HCT116 (cell line): ENCODE data around the gene PLA2G10. TPM values are rescaled to one million over a fixed set of nuclear protein-coding genes. Genes with fewer than 3 reads are reported as not detected.
"Not testable (repeated sequence)": the region's sequence is repeated elsewhere in the genome, so short reads cannot be mapped to it uniquely, and the experiment has no call there.

Experiments
- ATAC-seq: fragments of 200-7000 bp; cut with Tn5 transposase; 2 replicates; pipeline ENCODE4 v1.9.1; 2020; ENCODE audit warnings: mild to moderate bottlenecking, moderate library complexity
- BruUV-seq: library from RNA; stranded (reverse); fragments of 400-500 nt; replicated peaks from 2 replicates; lab custom pipeline; 2021; lab: Mats Ljungman, UMichigan
- CTCF ChIA-PET: fragments of 300-600 bp; sonication (Branson Sonifier 250); formaldehyde crosslinking; loops from one replicate; lab custom pipeline; 2021; ENCODE audit warnings: antibody characterized with exemption; lab: Charles Lee
- POLR2A ChIA-PET: fragments of 300-600, 350-600 bp; sonication (Branson Sonifier 250); formaldehyde crosslinking; loops from one replicate; lab custom pipeline; 2021; ENCODE audit warnings: antibody characterized with exemption; lab: Charles Lee
- RAD21 ChIA-PET, 2 experiments: fragments of 300-600 bp; sonication (Branson Sonifier 250); formaldehyde crosslinking; loops; one replicate each; lab custom pipeline; 2023; ENCODE audit warnings: low total read pairs in 2 of 2; ENCODE audit not compliant: uncharacterized antibody in 2 of 2, unreplicated experiment in 2 of 2, low non-redundant PET in 1 of 2; lab: Charles Lee
- DNase-seq: peaks from one replicate; pipeline ENCODE4 v3.0.0-alpha.2; 2010; ENCODE audit warnings: low read depth, low spot score
- H2AFZ ChIP-seq: fragments of 200-600 bp; shearing (Covaris generic), sonication (generic); 2 replicates; pipeline ENCODE4 v1.6.1; 2017; ENCODE audit warnings: low read depth, mixed run types, mixed read lengths, antibody characterized with exemption, low read length; ENCODE audit not compliant: poor library complexity, severe bottlenecking
- H3K27ac ChIP-seq: 2 replicates; pipeline ENCODE4 v1.5.1; 2012; ENCODE audit warnings: low read depth, low read length
- H3K27me3 ChIP-seq: fragments of 200-600 bp; sonication (generic); 2 replicates; pipeline ENCODE4 v1.6.1; 2016; ENCODE audit warnings: mixed run types, low read length, mixed read lengths; ENCODE audit not compliant: insufficient read depth
- H3K36me3 ChIP-seq, 2 experiments: fragments of 200-500 bp in 1 of 2; fragments of 200-600 bp in 1 of 2; sonication (Bioruptor generic) in 1 of 2; sonication (generic) in 1 of 2; 2 replicates each; pipeline versions ENCODE4 v1.5.1 to v1.6.1; 2014 to 2016; ENCODE audit warnings: low read length in 2 of 2, inconsistent platforms in 1 of 2, mixed read lengths in 1 of 2, mixed run types in 1 of 2; ENCODE audit not compliant: insufficient read depth in 2 of 2, control insufficient read depth in 1 of 2
- H3K4me1 ChIP-seq, 2 experiments: fragments of 200-600 bp in 1 of 2; sonication (generic) in 1 of 2; 2 replicates each; pipeline versions ENCODE4 v1.5.1 to v1.6.1; 2012 to 2017; ENCODE audit warnings: low read length in 2 of 2, inconsistent platforms in 1 of 2, mild to moderate bottlenecking in 1 of 2, mixed read lengths in 1 of 2, mixed run types in 1 of 2, moderate library complexity in 1 of 2; ENCODE audit not compliant: insufficient read depth in 2 of 2, control insufficient read depth in 1 of 2
- H3K4me2 ChIP-seq: fragments of 200-600 bp; sonication (generic); 2 replicates; pipeline ENCODE4 v1.6.1; 2017; ENCODE audit warnings: mixed run types, low read length, mixed read lengths
- H3K4me3 ChIP-seq, 2 experiments: fragments of 200-600 bp in 1 of 2; sonication (generic) in 1 of 2; replicated peaks in 1 of 2; 2 replicates each; pipeline ENCODE4 v1.5.1; 2011 to 2016; ENCODE audit warnings: low read length in 2 of 2, control low read depth in 1 of 2, low read depth in 1 of 2, mild to moderate bottlenecking in 1 of 2, mixed read lengths in 1 of 2, mixed run types in 1 of 2
- H3K79me2 ChIP-seq: fragments of 200-600 bp; sonication (generic); 2 replicates; pipeline ENCODE4 v1.6.1; 2017; ENCODE audit warnings: mild to moderate bottlenecking, mixed run types, low read length, moderate library complexity, mixed read lengths; ENCODE audit not compliant: insufficient read depth
- H3K9ac ChIP-seq: fragments of 200-600 bp; sonication (generic); 2 replicates; pipeline ENCODE4 v1.6.1; 2016; ENCODE audit warnings: low read length, mixed read lengths
- H3K9me2 ChIP-seq: fragments of 200-600 bp; sonication (generic), shearing (Covaris generic); 2 replicates; pipeline ENCODE4 v1.6.1; 2017; ENCODE audit warnings: mixed run types, mild to moderate bottlenecking, moderate library complexity; ENCODE audit not compliant: insufficient read depth
- H3K9me3 ChIP-seq, 2 experiments: fragments of 200-500 bp in 1 of 2; fragments of 200-600 bp in 1 of 2; sonication (Bioruptor generic) in 1 of 2; sonication (generic) in 1 of 2; 2 replicates each; pipeline ENCODE4 v1.6.1; 2014 to 2017; ENCODE audit warnings: low read length in 2 of 2, mixed read lengths in 2 of 2, inconsistent platforms in 1 of 2, low read depth in 1 of 2, mild to moderate bottlenecking in 1 of 2, mixed run types in 1 of 2, moderate library complexity in 1 of 2; ENCODE audit not compliant: control insufficient read depth in 1 of 2, insufficient read depth in 1 of 2
- H4K20me1 ChIP-seq: fragments of 200-600 bp; sonication (generic), shearing (Covaris generic); 2 replicates; pipeline ENCODE4 v1.6.1; 2017; ENCODE audit warnings: mixed run types, mild to moderate bottlenecking, moderate library complexity; ENCODE audit not compliant: insufficient read depth
- ATF3 ChIP-seq: IDR thresholded peaks from 2 replicates; pipeline ENCODE4 v1.6.1; 2012
- CTCF ChIP-seq, 3 experiments: fragments of 200-600 bp in 1 of 3; sonication (generic) in 1 of 3; IDR thresholded peaks in 2 of 3; conservative IDR thresholded peaks in 1 of 3; 2 replicates each; pipeline ENCODE4 v1.5.1; 2012 to 2017; ENCODE audit warnings: low read depth in 2 of 3, low read length in 2 of 3, antibody characterized with exemption in 1 of 3, borderline replicate concordance in 1 of 3, control low read depth in 1 of 3, mild to moderate bottlenecking in 1 of 3, mixed read lengths in 1 of 3, mixed run types in 1 of 3, moderate library complexity in 1 of 3; ENCODE audit not compliant: insufficient read depth in 1 of 3
- EGR1 ChIP-seq: IDR thresholded peaks from 2 replicates; pipeline ENCODE4 v1.6.1; 2012; ENCODE audit warnings: low read depth
- RAD21 ChIP-seq: IDR thresholded peaks from 2 replicates; pipeline ENCODE4 v1.6.1; 2012; ENCODE audit warnings: low read depth, mild to moderate bottlenecking
- SP1 ChIP-seq: IDR thresholded peaks from 2 replicates; pipeline ENCODE4 v1.6.1; 2012; ENCODE audit warnings: low read depth
- SRF ChIP-seq: IDR thresholded peaks from 2 replicates; pipeline ENCODE4 v1.6.1; 2012; ENCODE audit warnings: low read depth
- YY1 ChIP-seq: IDR thresholded peaks from 2 replicates; pipeline ENCODE4 v1.6.1; 2011; ENCODE audit warnings: low read length, low read depth, moderate library complexity, mild to moderate bottlenecking; ENCODE audit not compliant: insufficient replicate concordance; ENCODE audit errors: extremely low read depth
- intact Hi-C: fragments of 100-400 bp; cut with micrococcal nuclease; formaldehyde crosslinking; loops from 2 replicates; pipeline ENCODE4 v1.10.0; 2022
- total RNA-seq: library from RNA; stranded (reverse); gene quantifications from one replicate; pipeline ENCODE4 v1.2.1, GENCODE V29; 2021; ENCODE audit not compliant: unreplicated experiment

PLA2G10 gene
- total RNA-seq, 1 experiment from 2014 or later: not detected

- TF ChIP-seq CTCF (IDR thresholded peaks at IDR 0.05 in 2 of 3, conservative IDR thresholded peaks at IDR 0.05 in 1 of 3; ENCODE audit: borderline replicate concordance in 1 of 3, insufficient read depth in 1 of 3, low read depth in 2 of 3, low read length in 2 of 3) (no peak), EGR1 (no peak), YY1 (no peak), ATF3 (no peak), SRF (no peak)
- TF ChIP-seq, all 23 proteins: peak for 0
Measured at GRCh38 chr16:14682121-14682520, 12.0 kb downstream of the PLA2G10 start (continued).

DNA sequence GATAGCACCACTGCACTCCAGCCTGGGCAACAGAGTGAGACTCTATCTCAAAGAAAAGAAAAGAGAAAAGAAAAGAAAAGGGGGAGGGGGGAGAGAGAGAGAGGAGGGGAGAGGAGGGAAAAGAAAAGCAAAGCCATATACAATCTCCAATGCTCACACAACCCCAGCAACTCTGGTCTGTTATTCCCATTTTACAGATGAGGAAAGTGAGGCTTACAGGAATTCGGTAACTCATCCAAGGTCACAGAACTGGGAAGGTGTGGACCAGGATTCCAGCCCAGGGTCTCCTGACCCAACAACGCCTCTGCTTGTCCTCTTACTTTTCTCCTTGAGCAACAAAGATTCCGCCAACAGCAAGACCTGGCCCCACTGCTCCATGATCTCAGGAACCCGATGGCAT is 13.0 kb downstream of the PLA2G10 start:
- H2AFZ ChIP-seq: no peak overlapping the region
- intact Hi-C loops: no loop called here
- no peaks in the 10 kb centered on the region for H3K9me3 ChIP-seq
- no peak overlapping the region for H3K27ac ChIP-seq
- H3K36me3 ChIP-seq: no peaks in the 10 kb centered on the region
- H3K4me1 ChIP-seq: no peaks in the 10 kb centered on the region
- no peaks in the 10 kb centered on the region for H3K79me2 ChIP-seq
- no peak overlapping the region for H3K9ac ChIP-seq
- H3K4me2 ChIP-seq: no peak overlapping the region
- BruUV-seq: no TSS peak
- ATAC-seq (no peak), DNase-seq (no peak)
- no peaks in the 10 kb centered on the region for H3K27me3 ChIP-seq
- no peak overlapping the region for H3K4me3 ChIP-seq
- ChIA-PET CTCF (no interaction called here), POLR2A (no interaction called here), RAD21 (no interaction called here)
- no peaks in the 10 kb centered on the region for H3K9me2 ChIP-seq
- TF ChIP-seq RAD21 (no peak), SP1 (no peak)
- no peaks in the 10 kb centered on the region for H4K20me1 ChIP-seq

- H2AFZ ChIP-seq, H3K9me3 ChIP-seq, H3K4me1 ChIP-seq, ATAC-seq, H3K27me3 ChIP-seq, H3K4me2 ChIP-seq, H3K9me2 ChIP-seq, CTCF ChIA-PET, BruUV-seq, H3K9ac ChIP-seq, H4K20me1 ChIP-seq, RAD21 ChIA-PET, POLR2A ChIA-PET, H3K36me3 ChIP-seq, H3K4me3 ChIP-seq, intact Hi-C loops, H3K27ac ChIP-seq, DNase-seq, H3K79me2 ChIP-seq: not testable (repeated sequence)
Measured at GRCh38 chr16:14680396-14680795, 13.7 kb downstream of the PLA2G10 start.
